Esophagus squamous epithelium (tissue), 4 donors: ENCODE results near the gene CDK2.

Experiments used
- CTCF ChIP-seq, 6 experiments: fragments of 450-650 bp in 4 of 6; fragments of 200-600 bp in 2 of 6; sonication (generic) in 2 of 6; IDR thresholded peaks; one replicate each; pipeline ENCODE4 v1.5.1; 2016 to 2019; ENCODE audit warnings: antibody characterized with exemption in 6 of 6, mild to moderate bottlenecking in 4 of 6, moderate library complexity in 4 of 6
- POLR2A ChIP-seq, 4 donors: fragments of 450-650 bp; IDR thresholded peaks; one replicate each; pipeline ENCODE4 v1.6.1; 2017; ENCODE audit warnings: antibody characterized with exemption in 4 of 4, mild to moderate bottlenecking in 4 of 4, moderate library complexity in 3 of 4

GRCh38 chr12:55972911-55973598 is 6.4 kb downstream of the CDK2 start:
- TF ChIP-seq CTCF (IDR thresholded peaks at IDR 0.05) (peak in 1 of 6 experiments; percentile 6), POLR2A (IDR thresholded peaks at IDR 0.05) (peak in 3 of 4 donors; percentile 22 to 83 (median 71))
